ENCODE measurements around the gene CTTN. TPM values are rescaled to one million over a fixed set of nuclear protein-coding genes. Genes with fewer than 3 reads are reported as not detected.

The CTTN gene
- total and polyA plus RNA-seq, 2 of the 8 experiments (the other 6 are each of a cell fraction or from before 2014, with no cell fraction given), result 84.6 to 216 TPM

DNA sequence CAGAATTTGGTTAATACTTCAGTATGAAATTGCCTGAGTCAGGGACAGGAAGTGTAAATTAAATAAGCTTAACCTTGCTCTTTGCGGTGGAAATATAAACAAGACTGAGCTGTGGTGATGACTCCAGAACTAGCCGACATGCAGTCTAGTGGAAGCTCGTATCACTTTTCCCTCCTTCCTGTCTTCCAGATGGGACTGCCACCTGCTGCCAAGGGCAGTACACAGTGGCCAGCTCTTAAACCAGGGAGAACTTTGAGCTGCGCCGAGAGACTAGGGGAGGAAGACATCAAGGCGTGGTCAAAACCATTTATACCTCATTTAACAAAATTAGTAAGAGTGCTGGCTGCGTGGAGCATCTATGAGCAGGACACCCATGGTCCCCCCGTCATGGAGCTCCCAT lies 31.3 kb upstream of the CTTN start:
- Histone ChIP-seq H3K56ac (replicated peaks; ENCODE audit: insufficient read length, low read depth, low read length) (no peak overlapping the region), H3K4me1 (replicated peaks in 1 of 4; ENCODE audit: control insufficient read depth in 3 of 4, insufficient read depth in 4 of 4, low read length in 3 of 4) (no peaks in the 10 kb centered on the region), H3K79me2 (ENCODE audit: control insufficient read depth in 1 of 2, insufficient read depth in 2 of 2, low read length in 2 of 2) (peaks cover 3 to 9% of the 10 kb centered on the region in 2 experiments; a peak in 3 of 4 replicates), H4K91ac (replicated peaks; ENCODE audit: insufficient read length, low read length) (no peak overlapping the region), H3K27me3 (replicated peaks in 1 of 4; ENCODE audit: control insufficient read depth in 3 of 4, extremely low read depth in 1 of 4, insufficient read depth in 3 of 4, low read length in 3 of 4) (no peaks in the 10 kb centered on the region), H3K36me3 (ENCODE audit: control insufficient read depth in 2 of 4, insufficient read depth in 4 of 4, low read length in 3 of 4) (peaks cover 11 to 53% (median 25%) of the 10 kb centered on the region in 4 experiments), H4K8ac (ENCODE audit: extremely low read depth, insufficient read depth, low read length) (no peak overlapping the region), H3K23me2 (ENCODE audit: low read depth, low read length) (peaks cover 4% of the 10 kb centered on the region; the same call in 1 of the 2 replicates), H3K4ac (replicated peaks; ENCODE audit: insufficient read length, low read depth, low read length) (no peak overlapping the region), H2BK15ac (ENCODE audit: low read length) (no peak overlapping the region), H2AFZ (ENCODE audit: low read length) (no peak overlapping the region), H2BK20ac (ENCODE audit: low read length) (no peak overlapping the region), H3K4me3 (ENCODE audit: extremely low read depth in 1 of 4, insufficient read depth in 2 of 4, low read depth in 3 of 4, low read length in 4 of 4) (no peak overlapping the region), H3K9me3 (ENCODE audit: insufficient read depth in 2 of 2, low read depth in 1 of 2, low read length in 1 of 2) (no peaks in the 10 kb centered on the region), H2BK12ac (ENCODE audit: low read depth, low read length) (no peak overlapping the region), H3K79me1 (ENCODE audit: low read depth, low read length) (no peaks in the 10 kb centered on the region), H3K9ac (replicated peaks in 1 of 4; ENCODE audit: extremely low read depth in 1 of 4, low read depth in 3 of 4, low read length in 3 of 4) (no peak overlapping the region), H2AK5ac (ENCODE audit: low read depth, low read length) (no peak overlapping the region), H3K23ac (ENCODE audit: insufficient read length) (no peak overlapping the region), H3K4me2 (ENCODE audit: insufficient read depth in 1 of 2, low read depth in 2 of 2, low read length in 2 of 2) (no peak overlapping the region), H3K27ac (ENCODE audit: low read depth, low read length) (no peak overlapping the region), H3K14ac (ENCODE audit: insufficient read length) (no peak overlapping the region), H3K18ac (ENCODE audit: extremely low read depth, low read length) (no peak overlapping the region), H4K20me1 (replicated peaks in 1 of 2; ENCODE audit: control insufficient read depth in 1 of 2, insufficient read depth in 2 of 2, low read length in 2 of 2) (peaks cover 4 to 5% of the 10 kb centered on the region in 2 experiments), H2BK120ac (replicated peaks; ENCODE audit: low read depth, low read length) (no peak overlapping the region), H2BK5ac (ENCODE audit: low read depth, low read length) (no peak overlapping the region), H4K5ac (ENCODE audit: insufficient read length, low read depth, low read length) (no peak overlapping the region)
- FAIRE-seq (no peak), DNase-seq (ENCODE audit: low read depth in 1 of 2, low spot score in 2 of 2) (peak in 1 of 2 experiments; percentile 41)
- POLR2A ChIA-PET (ENCODE audit: partially characterized antibody), result interaction anchor here (1.7 kb wide), 1 partner anchor 12 kb away, joined by 5 read pairs; no protein-coding TSS in a partner anchor
- WGBS, 2 experiments (ENCODE audit: extremely low coverage in 1 of 2, insufficient coverage in 1 of 2, insufficient read length in 1 of 2, insufficient replicate concordance in 2 of 2, low coverage in 1 of 2, low lambda C conversion rate in 2 of 2, missing lambda C conversion rate in 1 of 2), result 96% methylated on average over 8 of the region's 8 CpGs; no CpG with 5 or more reads in 1 of the 2 experiments
- CTCF ChIA-PET (ENCODE audit: partially characterized antibody), result interaction anchor here (1.1 to 2.5 kb wide), 3 partner anchors 12 to 41 kb away, joined by 3 to 15 read pairs (median 3); no protein-coding TSS in a partner anchor
- TF ChIP-seq RFX5 (IDR thresholded peaks at IDR 0.05; ENCODE audit: borderline replicate concordance, low read depth, low read length) (no peak), JUN (IDR thresholded peaks at IDR 0.05; ENCODE audit: low read depth, low read length) (no peak)

All from H1 (cell line).